ENCODE measurements around the gene SMYD3. TPM values are rescaled to one million over a fixed set of nuclear protein-coding genes. Genes with fewer than 3 reads are reported as not detected.

SMYD3 gene
- total and polyA plus RNA-seq, 10 donors = 12.5 to 33.1 (median 21.0) TPM

- no peak for DNase-seq
- H3K4me3 ChIP-seq = no peak overlapping the region
- H3K36me3 ChIP-seq = no peaks in the 10 kb centered on the region
- WGBS, 5 donors = 59 to 82% (median 71%) methylated on average over 5 of the region's 5 CpGs
- TF ChIP-seq POLR2A (IDR thresholded peaks at IDR 0.05) = no peak
- TF ChIP-seq POLR2AphosphoS5 (IDR thresholded peaks at IDR 0.05) = no peak
- TF ChIP-seq CTCF (IDR thresholded peaks at IDR 0.05 in 8 of 11, conservative IDR thresholded peaks at IDR 0.05 in 3 of 11) = no peak
- no peaks in the 10 kb centered on the region for H3K27me3 ChIP-seq (replicated peaks in 1 of 7)
- intact Hi-C loops (cut with DNase I; ENCODE audit: low total_unique reads) = no loop called here
- H3K9me3 ChIP-seq = no peaks in the 10 kb centered on the region
- no peak overlapping the region for H3K27ac ChIP-seq
- H3K4me1 ChIP-seq = no peaks in the 10 kb centered on the region
Observed at GRCh38 chr1:246043556-246043955, 463.5 kb downstream of the SMYD3 start.

- intact Hi-C loops (cut with DNase I; ENCODE audit: low total_unique reads) = no loop called here
- TF ChIP-seq CTCF (IDR thresholded peaks at IDR 0.05 in 8 of 11, conservative IDR thresholded peaks at IDR 0.05 in 3 of 11) = no peak
- TF ChIP-seq POLR2A (IDR thresholded peaks at IDR 0.05) = no peak
- no peak for TF ChIP-seq POLR2AphosphoS5 (IDR thresholded peaks at IDR 0.05)
- no peaks in the 10 kb centered on the region for H3K27me3 ChIP-seq (replicated peaks in 1 of 7)
- no peaks in the 10 kb centered on the region for H3K36me3 ChIP-seq
- no peaks in the 10 kb centered on the region for H3K4me1 ChIP-seq
- DNase-seq = no peak
- H3K27ac ChIP-seq = no peak overlapping the region
- no peak overlapping the region for H3K4me3 ChIP-seq
- no peaks in the 10 kb centered on the region for H3K9me3 ChIP-seq
- WGBS, 5 donors = 75 to 90% (median 86%) methylated on average over 5 of the region's 5 CpGs
Observed at GRCh38 chr1:246041360-246041759, 465.7 kb downstream of the SMYD3 start.

GRCh38 chr1:246040200-246040890, 466.7 kb downstream of the SMYD3 start:
- H3K36me3 ChIP-seq = no peaks in the 10 kb centered on the region
- H3K27ac ChIP-seq = no peak overlapping the region
- H3K4me1 ChIP-seq = no peaks in the 10 kb centered on the region
- intact Hi-C loops (cut with DNase I; ENCODE audit: low total_unique reads) = no loop called here
- H3K9me3 ChIP-seq = no peaks in the 10 kb centered on the region
- 86 to 95% (median 91%) methylated on average over 15 of the region's 15 CpGs for WGBS, 5 donors
- H3K27me3 ChIP-seq (replicated peaks in 1 of 7) = no peaks in the 10 kb centered on the region
- DNase-seq = no peak
- TF ChIP-seq POLR2AphosphoS5 (IDR thresholded peaks at IDR 0.05) = no peak
- no peak for TF ChIP-seq POLR2A (IDR thresholded peaks at IDR 0.05)
- TF ChIP-seq CTCF (IDR thresholded peaks at IDR 0.05 in 8 of 11, conservative IDR thresholded peaks at IDR 0.05 in 3 of 11) = no peak
- H3K4me3 ChIP-seq = no peak overlapping the region

GRCh38 chr1:246039584-246039983, 467.5 kb downstream of the SMYD3 start:
- no peak for DNase-seq
- WGBS, 5 donors = 91 to 98% (median 92%) methylated on average over 6 of the region's 6 CpGs
- Histone ChIP-seq H3K9me3 (no peaks in the 10 kb centered on the region), H3K4me3 (no peak overlapping the region), H3K4me1 (peaks cover 0 to 6% (median 0%) of the 10 kb centered on the region in 6 donors), H3K27ac (no peak overlapping the region), H3K27me3 (replicated peaks in 1 of 7) (no peaks in the 10 kb centered on the region), H3K36me3 (no peaks in the 10 kb centered on the region)
- TF ChIP-seq POLR2A (IDR thresholded peaks at IDR 0.05) (no peak), POLR2AphosphoS5 (IDR thresholded peaks at IDR 0.05) (no peak)
- intact Hi-C loops (cut with DNase I; ENCODE audit: low total_unique reads) = no loop called here

Data from spleen (tissue), 11 donors.